Measurements from ENCODE around the gene TMCO4. TPM values are rescaled to one million over a fixed set of nuclear protein-coding genes. Genes with fewer than 3 reads are reported as not detected.

The TMCO4 gene
- total RNA-seq, 1 donor from 2014 or later: 18.6 TPM

DNA sequence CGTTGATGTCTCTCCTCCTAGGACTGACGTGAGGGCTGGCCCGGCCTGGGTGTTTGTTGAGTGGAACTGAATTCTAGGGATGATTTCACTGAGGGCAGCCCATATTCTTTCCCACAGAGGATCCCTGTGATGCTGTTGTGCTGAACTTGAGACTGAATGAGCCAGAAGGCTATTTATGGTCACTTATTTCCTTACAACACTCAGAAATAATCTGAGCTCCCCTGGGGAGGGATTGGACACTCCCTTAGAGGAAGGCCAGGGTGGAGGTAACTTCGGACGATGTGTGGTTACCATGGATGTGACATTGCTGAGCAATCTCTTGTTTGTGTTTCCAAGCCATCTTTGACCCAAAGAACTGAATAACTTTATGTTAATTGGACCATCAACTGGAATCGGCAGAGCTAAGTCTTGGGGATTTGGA, 5.1 kb upstream of the TMCO4 start:
- H3K36me3 Mint-ChIP-seq (ENCODE audit: insufficient read depth): no peaks in the 10 kb centered on the region
- no peak overlapping the region for H3K4me3 Mint-ChIP-seq (ENCODE audit: low read depth)
- H3K9me3 Mint-ChIP-seq (ENCODE audit: low read depth): peaks cover 6% of the 10 kb centered on the region
- H3K27ac Mint-ChIP-seq: no peak overlapping the region
- H3K27me3 Mint-ChIP-seq: peaks cover 15% of the 10 kb centered on the region
- TF ChIP-seq, protein P1, sequence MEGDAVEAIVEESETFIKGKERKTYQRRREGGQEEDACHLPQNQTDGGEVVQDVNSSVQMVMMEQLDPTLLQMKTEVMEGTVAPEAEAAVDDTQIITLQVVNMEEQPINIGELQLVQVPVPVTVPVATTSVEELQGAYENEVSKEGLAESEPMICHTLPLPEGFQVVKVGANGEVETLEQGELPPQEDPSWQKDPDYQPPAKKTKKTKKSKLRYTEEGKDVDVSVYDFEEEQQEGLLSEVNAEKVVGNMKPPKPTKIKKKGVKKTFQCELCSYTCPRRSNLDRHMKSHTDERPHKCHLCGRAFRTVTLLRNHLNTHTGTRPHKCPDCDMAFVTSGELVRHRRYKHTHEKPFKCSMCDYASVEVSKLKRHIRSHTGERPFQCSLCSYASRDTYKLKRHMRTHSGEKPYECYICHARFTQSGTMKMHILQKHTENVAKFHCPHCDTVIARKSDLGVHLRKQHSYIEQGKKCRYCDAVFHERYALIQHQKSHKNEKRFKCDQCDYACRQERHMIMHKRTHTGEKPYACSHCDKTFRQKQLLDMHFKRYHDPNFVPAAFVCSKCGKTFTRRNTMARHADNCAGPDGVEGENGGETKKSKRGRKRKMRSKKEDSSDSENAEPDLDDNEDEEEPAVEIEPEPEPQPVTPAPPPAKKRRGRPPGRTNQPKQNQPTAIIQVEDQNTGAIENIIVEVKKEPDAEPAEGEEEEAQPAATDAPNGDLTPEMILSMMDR (IDR thresholded peaks at IDR 0.05; ENCODE audit: unreplicated experiment): no peak
- no peak for DNase-seq (ENCODE audit: low spot score, unreplicated experiment)
- peaks cover 2% of the 10 kb centered on the region for H3K4me1 Mint-ChIP-seq (ENCODE audit: low read depth)

DNA sequence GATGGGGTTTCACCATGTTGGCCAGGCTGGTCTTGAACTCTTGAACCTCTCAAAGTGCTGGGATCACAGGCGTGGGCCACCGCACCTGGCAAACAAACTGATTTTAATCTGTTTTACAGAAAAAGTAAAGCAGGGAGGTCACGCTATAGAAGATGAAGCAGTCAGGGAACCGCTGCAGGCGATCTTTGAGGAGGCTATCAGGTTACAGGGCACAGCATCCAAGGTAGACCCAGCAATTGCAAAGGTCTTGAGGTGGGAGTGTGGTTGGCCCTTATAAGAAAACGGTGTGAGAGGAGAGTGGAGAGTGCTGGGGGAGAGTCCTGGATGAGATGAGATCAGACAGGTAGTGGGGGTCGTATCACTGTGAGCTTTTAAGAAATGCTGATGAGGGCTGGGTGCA, 2.6 kb upstream of the TMCO4 start:
- TF ChIP-seq, protein P1 (IDR thresholded peaks at IDR 0.05; ENCODE audit: unreplicated experiment): no peak
- Mint-ChIP-seq H3K27me3 (peaks cover 15% of the 10 kb centered on the region), H3K27ac (no peak overlapping the region), H3K4me3 (ENCODE audit: low read depth) (no peak overlapping the region), H3K9me3 (ENCODE audit: low read depth) (no peaks in the 10 kb centered on the region), H3K36me3 (ENCODE audit: insufficient read depth) (no peaks in the 10 kb centered on the region), H3K4me1 (ENCODE audit: low read depth) (peaks cover 8% of the 10 kb centered on the region)
- no peak for DNase-seq (ENCODE audit: low spot score, unreplicated experiment)

DNA sequence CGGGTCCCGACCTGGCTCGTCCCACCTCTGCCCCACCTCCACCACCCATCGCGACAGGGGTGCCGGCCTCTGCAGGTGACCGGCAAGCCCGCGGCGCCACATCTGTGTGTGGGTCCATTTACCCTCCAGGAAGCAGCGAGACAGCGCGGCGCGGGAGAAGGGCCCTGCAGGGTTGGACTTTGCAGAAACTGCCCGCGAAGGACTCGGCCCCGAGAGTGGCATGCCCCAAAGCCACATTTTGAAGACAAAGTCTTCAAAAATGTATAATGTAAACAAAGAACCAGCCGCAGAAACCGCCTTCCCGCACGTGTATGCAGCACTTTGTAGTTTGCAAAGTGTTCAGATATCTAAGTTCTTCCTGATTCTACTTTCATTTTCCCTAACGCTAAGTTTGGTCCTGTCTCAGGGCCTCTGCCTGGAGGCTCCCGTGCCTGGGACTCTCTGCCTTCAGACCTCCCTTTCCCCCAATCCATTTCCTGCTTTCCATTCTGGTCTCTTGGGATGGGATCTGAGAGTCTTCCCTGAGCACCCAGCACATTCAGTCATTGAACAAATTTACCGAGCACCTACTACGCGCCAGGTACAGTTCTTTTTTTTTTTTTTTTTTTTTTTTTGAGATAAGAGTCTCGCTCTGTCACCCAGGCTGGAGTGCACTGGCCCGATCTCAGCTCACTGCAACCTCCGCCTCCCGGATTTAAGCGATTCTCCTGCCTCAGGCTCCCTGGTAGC, 524 bp upstream of the TMCO4 start:
- Mint-ChIP-seq H3K4me3 (ENCODE audit: low read depth) (peak overlapping the region; percentile 73), H3K36me3 (ENCODE audit: insufficient read depth) (peaks cover 1% of the 10 kb centered on the region), H3K4me1 (ENCODE audit: low read depth) (peaks cover 8% of the 10 kb centered on the region), H3K9me3 (ENCODE audit: low read depth) (no peaks in the 10 kb centered on the region), H3K27me3 (peaks cover 15% of the 10 kb centered on the region), H3K27ac (peak overlapping the region; percentile 9)
- no peak for DNase-seq (ENCODE audit: low spot score, unreplicated experiment)
- TF ChIP-seq, protein P1 (IDR thresholded peaks at IDR 0.05; ENCODE audit: unreplicated experiment): no peak

DNA sequence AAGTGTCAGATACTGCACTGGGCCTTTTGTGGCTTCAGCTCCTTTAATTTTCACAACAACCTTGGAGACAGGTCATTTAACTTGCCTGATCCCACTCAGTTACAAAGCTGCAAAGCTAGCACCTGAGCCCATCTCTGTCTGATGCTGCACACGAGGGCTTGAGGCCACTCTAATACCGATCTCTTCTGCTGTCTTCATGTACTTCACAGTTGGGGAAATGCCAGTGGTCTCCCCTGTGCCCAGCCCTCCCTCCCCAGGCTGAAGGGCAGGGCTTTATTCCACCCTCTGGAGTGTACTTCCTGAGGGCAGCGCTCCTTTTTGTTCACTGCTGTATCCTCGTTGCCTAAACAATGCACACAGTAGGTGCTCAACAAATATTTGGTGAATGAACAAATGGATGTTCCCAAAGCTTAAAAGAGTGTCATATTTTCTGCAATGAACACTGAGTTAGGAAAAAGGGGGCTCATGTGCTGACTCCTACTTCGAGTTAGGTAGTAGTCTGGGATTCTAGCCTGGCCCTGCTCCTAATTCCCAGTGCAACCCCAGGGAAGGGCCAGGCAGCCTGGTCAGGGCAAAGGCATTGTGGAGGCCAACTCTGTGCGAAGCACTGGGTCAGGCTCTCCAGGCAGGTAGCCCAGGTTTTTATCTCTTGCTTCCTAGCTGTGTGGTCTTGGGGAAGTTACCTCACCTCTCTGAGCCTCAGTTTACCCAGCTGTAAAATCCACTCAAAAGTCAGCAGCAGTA, 1.1 kb downstream of the TMCO4 start:
- DNase-seq (ENCODE audit: low spot score, unreplicated experiment): no peak
- Mint-ChIP-seq H3K4me1 (ENCODE audit: low read depth) (peaks cover 12% of the 10 kb centered on the region), H3K9me3 (ENCODE audit: low read depth) (no peaks in the 10 kb centered on the region), H3K27me3 (peaks cover 15% of the 10 kb centered on the region), H3K27ac (no peak overlapping the region), H3K4me3 (ENCODE audit: low read depth) (peak overlapping the region; percentile 69), H3K36me3 (ENCODE audit: insufficient read depth) (peaks cover 5% of the 10 kb centered on the region)
- TF ChIP-seq, protein P1 (IDR thresholded peaks at IDR 0.05; ENCODE audit: unreplicated experiment): no peak

DNA sequence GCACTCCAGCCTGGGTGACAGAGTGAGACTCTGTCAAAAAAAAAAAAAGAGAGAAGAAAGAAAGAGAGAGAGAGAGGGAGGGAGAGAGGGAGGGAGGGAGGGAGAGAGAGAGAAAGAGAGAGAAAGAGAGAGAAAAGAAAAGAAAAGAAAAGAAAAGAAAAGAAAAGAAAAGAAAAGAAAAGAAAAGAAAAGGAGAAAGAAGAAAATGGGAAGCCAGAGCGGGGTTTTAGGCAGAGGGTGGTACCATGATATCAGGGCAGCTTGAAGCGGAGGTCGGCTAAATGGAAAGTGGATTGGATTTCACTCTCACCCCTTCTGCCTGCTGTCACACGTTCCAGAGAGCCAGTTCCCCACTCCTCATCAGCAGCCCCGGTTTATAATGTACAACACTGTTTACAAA, 1.9 kb downstream of the TMCO4 start:
- TF ChIP-seq, protein P1 (IDR thresholded peaks at IDR 0.05; ENCODE audit: unreplicated experiment): no peak
- Mint-ChIP-seq H3K9me3 (ENCODE audit: low read depth) (no peaks in the 10 kb centered on the region), H3K4me3 (ENCODE audit: low read depth) (no peak overlapping the region), H3K27me3 (peaks cover 15% of the 10 kb centered on the region), H3K27ac (no peak overlapping the region), H3K4me1 (ENCODE audit: low read depth) (peaks cover 12% of the 10 kb centered on the region), H3K36me3 (ENCODE audit: insufficient read depth) (peaks cover 6% of the 10 kb centered on the region)
- no peak for DNase-seq (ENCODE audit: low spot score, unreplicated experiment)
